Measurements from ENCODE around the gene AKAP6. TPM values are rescaled to one million over a fixed set of nuclear protein-coding genes. Genes with fewer than 3 reads are reported as not detected.

Gene AKAP6
- total RNA-seq, 1 donor from 2014 or later: 0.53 TPM

- no peaks in the 10 kb centered on the region for H3K36me3 Mint-ChIP-seq (ENCODE audit: low read depth)
- no peak for TF ChIP-seq CTCF (IDR thresholded peaks at IDR 0.05)
- H3K4me1 Mint-ChIP-seq: no peaks in the 10 kb centered on the region
- H3K27ac Mint-ChIP-seq: no peak overlapping the region
- no peaks in the 10 kb centered on the region for H3K27me3 Mint-ChIP-seq
- H3K9me3 Mint-ChIP-seq: no peaks in the 10 kb centered on the region
- intact Hi-C loops (cut with micrococcal nuclease): no loop called here
- ChIA-PET CTCF (interaction anchor here (1.3 kb wide), 1 partner anchor 960 kb away, joined by 5 read pairs; no protein-coding TSS in a partner anchor), POLR2A (no interaction called here)
- no peak for DNase-seq
- H3K4me3 Mint-ChIP-seq: no peak overlapping the region
- no peak for ATAC-seq (ENCODE audit: low read depth)
Observed at GRCh38 chr14:32470161-32470715, 141.1 kb downstream of the AKAP6 start.

GRCh38 chr14:32471181-32471580, 142.1 kb downstream of the AKAP6 start:
- no peaks in the 10 kb centered on the region for H3K36me3 Mint-ChIP-seq (ENCODE audit: low read depth)
- H3K9me3 Mint-ChIP-seq: no peaks in the 10 kb centered on the region
- intact Hi-C loops (cut with micrococcal nuclease): no loop called here
- H3K4me3 Mint-ChIP-seq: no peak overlapping the region
- no peaks in the 10 kb centered on the region for H3K4me1 Mint-ChIP-seq
- no peaks in the 10 kb centered on the region for H3K27me3 Mint-ChIP-seq
- no peak for DNase-seq
- H3K27ac Mint-ChIP-seq: no peak overlapping the region
- CTCF ChIA-PET: no interaction called here
- POLR2A ChIA-PET: no interaction called here
- TF ChIP-seq CTCF (IDR thresholded peaks at IDR 0.05): no peak
- no peak for ATAC-seq (ENCODE audit: low read depth)

GRCh38 chr14:32472076-32472475, 143.0 kb downstream of the AKAP6 start:
- TF ChIP-seq CTCF (IDR thresholded peaks at IDR 0.05): no peak
- Mint-ChIP-seq H3K4me1 (no peaks in the 10 kb centered on the region), H3K27me3 (no peaks in the 10 kb centered on the region), H3K27ac (no peak overlapping the region), H3K4me3 (no peak overlapping the region), H3K9me3 (no peaks in the 10 kb centered on the region), H3K36me3 (ENCODE audit: low read depth) (no peaks in the 10 kb centered on the region)
- intact Hi-C loops (cut with micrococcal nuclease): no loop called here
- no peak for DNase-seq
- ATAC-seq (ENCODE audit: low read depth): no peak
- ChIA-PET CTCF (no interaction called here), POLR2A (no interaction called here)

GRCh38 chr14:32472512-32473463, 143.7 kb downstream of the AKAP6 start:
- intact Hi-C loops (cut with micrococcal nuclease): no loop called here
- no peaks in the 10 kb centered on the region for H3K27me3 Mint-ChIP-seq
- no peak overlapping the region for H3K27ac Mint-ChIP-seq
- ATAC-seq (ENCODE audit: low read depth) (no peak), DNase-seq (no peak)
- no peaks in the 10 kb centered on the region for H3K4me1 Mint-ChIP-seq
- H3K4me3 Mint-ChIP-seq: no peak overlapping the region
- no peak for TF ChIP-seq CTCF (IDR thresholded peaks at IDR 0.05)
- POLR2A ChIA-PET: no interaction called here
- H3K36me3 Mint-ChIP-seq (ENCODE audit: low read depth): no peaks in the 10 kb centered on the region
- no peaks in the 10 kb centered on the region for H3K9me3 Mint-ChIP-seq
- CTCF ChIA-PET: no interaction called here

GRCh38 chr14:32473464-32473855, 144.4 kb downstream of the AKAP6 start:
- H3K36me3 Mint-ChIP-seq (ENCODE audit: low read depth): no peaks in the 10 kb centered on the region
- ATAC-seq (ENCODE audit: low read depth): no peak
- ChIA-PET CTCF (no interaction called here), POLR2A (no interaction called here)
- H3K27me3 Mint-ChIP-seq: no peaks in the 10 kb centered on the region
- H3K9me3 Mint-ChIP-seq: no peaks in the 10 kb centered on the region
- intact Hi-C loops (cut with micrococcal nuclease): no loop called here
- H3K4me1 Mint-ChIP-seq: no peaks in the 10 kb centered on the region
- no peak for DNase-seq
- no peak overlapping the region for H3K27ac Mint-ChIP-seq
- TF ChIP-seq CTCF (IDR thresholded peaks at IDR 0.05): no peak
- H3K4me3 Mint-ChIP-seq: no peak overlapping the region
